Activated CD4-positive, CD25-positive, alpha-beta regulatory T cell treated with anti-CD3 and anti-CD28 coated beads, Interleukin-2, amount 50 U/mL, for 72 hours (primary cell): Measurements from ENCODE around the gene TEKT2.

Source experiments
- DNase-seq: peaks from one replicate; pipeline ENCODE4 v3.0.0; 2021

The TEKT2 gene

GRCh38 chr1:36133484-36133883 is 49.6 kb downstream of the TEKT2 start:
- no peak for DNase-seq

GRCh38 chr1:36134031-36134430 is 50.1 kb downstream of the TEKT2 start:
- no peak for DNase-seq

- DNase-seq, result no peak
These were observed 50.8 kb downstream of the TEKT2 start for GRCh38 chr1:36134505-36135329.

GRCh38 chr1:36135330-36135667 is 51.4 kb downstream of the TEKT2 start:
- no peak for DNase-seq

- DNase-seq, result no peak
These were observed 51.9 kb downstream of the TEKT2 start for GRCh38 chr1:36135796-36136195.

GRCh38 chr1:36136535-36136934 is 52.6 kb downstream of the TEKT2 start:
- DNase-seq, result no peak

- DNase-seq, result no peak
These were observed 53.3 kb downstream of the TEKT2 start for GRCh38 chr1:36137226-36137625.

GRCh38 chr1:36137776-36138175 is 53.9 kb downstream of the TEKT2 start:
- no peak for DNase-seq
